ENCODE results near the gene DCUN1D1.

- no peak for TF ChIP-seq ZNF274 (IDR thresholded peaks at IDR 0.05; ENCODE audit: low read depth, low read length)
- TF ChIP-seq YY1 (IDR thresholded peaks at IDR 0.05; ENCODE audit: insufficient read depth, insufficient read length): no peak
Measured at GRCh38 chr3:182895513-182896112, 84.7 kb downstream of the DCUN1D1 start.
